BE2C (cell line): ENCODE data around the gene SH3RF2.

Experiments
- DNase-seq: peaks from one replicate; pipeline ENCODE4 v3.0.0-alpha.2; 2020
- H3K27me3 ChIP-seq: fragments of 250-450 bp; sonication (Bioruptor Pico); 2 replicates; pipeline ENCODE4 v1.5.1; 2020; ENCODE audit warnings: mild to moderate bottlenecking
- H3K36me3 ChIP-seq: fragments of 250-450 bp; sonication (Bioruptor Pico); 2 replicates; pipeline ENCODE4 v1.5.1; 2020; ENCODE audit warnings: mild to moderate bottlenecking
- H3K4me1 ChIP-seq: fragments of 250-450 bp; sonication (Bioruptor Pico); 2 replicates; pipeline ENCODE4 v1.5.1; 2020
- H3K4me3 ChIP-seq: 2 replicates; pipeline ENCODE4 v1.5.1; 2011; ENCODE audit warnings: low read depth, low read length
- H3K9me3 ChIP-seq: fragments of 250-450 bp; sonication (Bioruptor Pico); 2 replicates; pipeline ENCODE4 v1.5.1; 2020
- CTCF ChIP-seq: IDR thresholded peaks from 2 replicates; pipeline ENCODE4 v1.5.1; 2012; ENCODE audit warnings: mild to moderate bottlenecking, low read depth, low read length

Gene SH3RF2

GRCh38 chr5:145968970-145969713 is 32.8 kb downstream of the SH3RF2 start:
- Histone ChIP-seq H3K9me3 (no peaks in the 10 kb centered on the region), H3K4me1 (no peaks in the 10 kb centered on the region), H3K4me3 (no peak overlapping the region), H3K36me3 (no peaks in the 10 kb centered on the region), H3K27me3 (peaks cover 8% of the 10 kb centered on the region; the same call in 1 of the 2 replicates)
- DNase-seq, result no peak
- no peak for TF ChIP-seq CTCF

- Histone ChIP-seq H3K36me3 (no peaks in the 10 kb centered on the region), H3K9me3 (no peaks in the 10 kb centered on the region), H3K27me3 (peaks cover 8% of the 10 kb centered on the region; the same call in 1 of the 2 replicates), H3K4me3 (no peak overlapping the region), H3K4me1 (no peaks in the 10 kb centered on the region)
- no peak for TF ChIP-seq CTCF
- DNase-seq, result no peak
Observed at GRCh38 chr5:145969714-145970092, 33.3 kb downstream of the SH3RF2 start.

- no peak for DNase-seq
- TF ChIP-seq CTCF, result no peak
- peaks cover 10% of the 10 kb centered on the region for H3K4me1 ChIP-seq
- no peaks in the 10 kb centered on the region for H3K36me3 ChIP-seq
- peaks cover 5% of the 10 kb centered on the region; the same call in 1 of the 2 replicates for H3K27me3 ChIP-seq
- H3K4me3 ChIP-seq, result no peak overlapping the region
- H3K9me3 ChIP-seq, result no peaks in the 10 kb centered on the region
Observed at GRCh38 chr5:145971108-145971507, 34.7 kb downstream of the SH3RF2 start.

GRCh38 chr5:145971701-145972100 is 35.3 kb downstream of the SH3RF2 start:
- Histone ChIP-seq H3K36me3 (no peaks in the 10 kb centered on the region), H3K9me3 (no peaks in the 10 kb centered on the region), H3K27me3 (peaks cover 5% of the 10 kb centered on the region; the same call in 1 of the 2 replicates), H3K4me3 (no peak overlapping the region), H3K4me1 (peaks cover 10% of the 10 kb centered on the region)
- TF ChIP-seq CTCF, result no peak
- no peak for DNase-seq

- H3K4me1 ChIP-seq, result peaks cover 10% of the 10 kb centered on the region
- H3K4me3 ChIP-seq, result no peak overlapping the region
- no peak for DNase-seq
- no peaks in the 10 kb centered on the region for H3K9me3 ChIP-seq
- H3K36me3 ChIP-seq, result no peaks in the 10 kb centered on the region
- no peaks in the 10 kb centered on the region for H3K27me3 ChIP-seq
- TF ChIP-seq CTCF, result no peak
Observed at GRCh38 chr5:145975001-145975360, 38.6 kb downstream of the SH3RF2 start.

- TF ChIP-seq CTCF, result no peak
- H3K4me1 ChIP-seq, result peaks cover 10% of the 10 kb centered on the region
- H3K36me3 ChIP-seq, result no peaks in the 10 kb centered on the region
- no peaks in the 10 kb centered on the region for H3K9me3 ChIP-seq
- peak; percentile 69 for DNase-seq
- H3K4me3 ChIP-seq, result no peak overlapping the region
- no peaks in the 10 kb centered on the region for H3K27me3 ChIP-seq
Observed at GRCh38 chr5:145975361-145976066, 39.1 kb downstream of the SH3RF2 start.
